Measurements from ENCODE around the gene NMT2.

Gene NMT2

GRCh38 chr10:15092855-15093408 lies 75.6 kb downstream of the NMT2 start:
- DNase-seq (ENCODE audit: low spot score), result no peak

- no peak for DNase-seq (ENCODE audit: low spot score)
Observed at GRCh38 chr10:15091418-15091817, 77.1 kb downstream of the NMT2 start.

DNA sequence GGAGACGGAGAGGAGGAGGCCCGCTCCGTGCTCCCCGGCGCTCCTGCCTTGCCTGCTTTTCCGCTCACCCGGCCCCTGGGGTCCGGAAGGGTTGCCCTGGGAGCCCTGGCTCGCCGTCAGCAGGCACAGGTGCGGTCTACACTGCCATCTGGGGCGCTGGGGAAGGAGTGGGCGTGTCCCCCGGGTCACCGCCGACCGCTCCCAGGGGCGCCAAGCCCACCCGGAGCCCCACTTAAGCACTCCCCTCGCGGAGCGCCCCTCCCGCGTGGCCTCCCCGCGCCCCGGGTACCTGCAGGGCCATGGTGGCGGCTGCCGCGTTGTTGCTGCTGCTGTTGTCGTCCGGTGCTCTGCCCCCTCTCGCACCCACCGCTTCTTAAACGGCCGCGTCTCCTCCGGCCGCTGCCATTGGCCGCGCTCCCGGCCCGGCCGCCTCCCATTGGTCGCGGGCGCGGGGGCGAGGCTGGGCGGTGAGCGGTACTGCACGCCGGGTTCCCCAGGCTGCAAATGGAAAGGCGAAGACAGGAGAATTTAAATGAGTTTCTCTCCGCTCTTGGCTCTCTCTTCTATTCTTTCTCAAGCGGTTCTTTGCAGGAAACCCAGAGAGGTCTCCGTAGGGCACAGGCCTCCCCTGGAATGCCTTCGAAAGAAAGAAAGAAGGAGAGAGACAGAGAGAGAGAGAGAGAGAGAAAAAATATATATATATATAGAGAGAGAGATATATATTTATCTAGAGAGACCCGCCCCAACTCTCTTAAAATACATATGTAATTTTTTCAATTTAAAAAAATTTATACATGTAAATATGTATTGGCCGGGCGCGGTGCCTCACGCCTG lies 79.8 kb downstream of the NMT2 start, which contains the start of gene ACBD7:
Gene ACBD7 (minus strand): TSS at position 349 of the 834 bp plus-strand sequence. CDS start 48 bp downstream, at position 301.
- peak; percentile 84 for DNase-seq (ENCODE audit: low spot score)

DNA sequence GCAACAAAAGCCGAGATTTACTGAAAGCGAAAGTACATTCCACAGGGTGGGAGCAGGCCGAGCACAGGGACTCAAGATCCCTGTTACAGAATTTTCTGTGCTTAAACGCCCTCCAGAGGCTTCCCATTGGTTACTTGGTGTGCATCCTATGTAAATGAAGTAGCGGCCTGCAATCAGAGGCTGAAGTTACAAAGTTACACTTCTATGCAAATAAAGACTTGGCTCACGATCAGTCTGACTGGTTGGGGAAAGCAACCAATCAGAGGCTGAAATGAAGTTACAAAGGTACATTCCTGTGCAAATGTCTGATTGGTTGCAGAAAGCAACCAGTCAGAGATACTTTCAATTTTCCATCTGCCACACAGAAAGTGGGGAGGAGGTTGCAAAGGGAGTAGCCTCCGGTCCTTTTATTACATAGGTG lies 84.0 kb downstream of the NMT2 start:
- DNase-seq (ENCODE audit: low spot score), result peak; percentile 88

- no peak for DNase-seq (ENCODE audit: low spot score)
Observed at GRCh38 chr10:15083674-15084501, 84.6 kb downstream of the NMT2 start.

GRCh38 chr10:15075421-15075820 lies 93.1 kb downstream of the NMT2 start:
- DNase-seq (ENCODE audit: low spot score), result no peak

DNA sequence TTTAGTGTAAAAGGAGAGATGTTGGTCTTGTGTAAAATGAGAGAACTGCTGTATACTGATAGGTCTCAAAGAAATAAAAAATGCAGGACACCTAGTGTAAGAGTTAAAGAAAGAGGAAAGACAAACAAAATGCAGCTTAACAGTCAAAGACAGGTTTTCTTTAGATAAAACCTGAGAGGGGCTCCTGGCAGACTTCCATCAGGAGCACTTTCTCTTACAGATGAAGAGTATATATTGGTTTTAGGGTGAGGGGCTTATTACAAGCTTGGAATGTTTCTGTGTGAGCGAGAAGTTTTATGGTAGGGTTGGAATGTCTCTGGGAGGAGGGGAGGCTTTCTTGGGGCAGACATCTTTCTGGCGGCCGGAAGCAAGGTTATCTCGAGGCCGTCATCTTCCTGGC lies 96.1 kb downstream of the NMT2 start:
- no peak for DNase-seq (ENCODE audit: low spot score)

DNA sequence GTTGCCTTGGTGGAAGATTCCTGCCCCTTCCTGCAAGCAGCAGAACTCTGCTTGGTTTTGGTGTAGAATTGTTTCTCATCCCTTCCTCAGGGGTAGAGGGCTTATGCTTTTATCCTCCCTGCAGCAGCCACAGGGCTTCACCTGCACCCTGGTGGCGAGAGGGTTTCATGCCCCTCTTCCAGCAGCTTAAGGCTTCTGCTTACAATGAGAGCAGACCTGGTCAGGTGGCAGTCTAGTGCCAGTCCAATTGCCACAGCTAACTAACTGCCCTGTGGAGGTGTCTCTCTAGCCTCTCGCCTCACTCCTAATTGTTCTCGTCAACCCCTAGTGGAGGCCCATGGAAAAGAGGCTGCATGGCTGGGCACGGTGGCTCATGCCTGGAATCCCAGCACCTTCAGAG lies 99.3 kb downstream of the NMT2 start:
- DNase-seq (ENCODE audit: low spot score), result no peak

GRCh38 chr10:15068802-15069201 lies 99.7 kb downstream of the NMT2 start:
- no peak for DNase-seq (ENCODE audit: low spot score)

- no peak for DNase-seq (ENCODE audit: low spot score)
Observed at GRCh38 chr10:15067154-15067553, 101.3 kb downstream of the NMT2 start.

- no peak for DNase-seq (ENCODE audit: low spot score)
Observed at GRCh38 chr10:15060638-15061037, 107.9 kb downstream of the NMT2 start.

DNA sequence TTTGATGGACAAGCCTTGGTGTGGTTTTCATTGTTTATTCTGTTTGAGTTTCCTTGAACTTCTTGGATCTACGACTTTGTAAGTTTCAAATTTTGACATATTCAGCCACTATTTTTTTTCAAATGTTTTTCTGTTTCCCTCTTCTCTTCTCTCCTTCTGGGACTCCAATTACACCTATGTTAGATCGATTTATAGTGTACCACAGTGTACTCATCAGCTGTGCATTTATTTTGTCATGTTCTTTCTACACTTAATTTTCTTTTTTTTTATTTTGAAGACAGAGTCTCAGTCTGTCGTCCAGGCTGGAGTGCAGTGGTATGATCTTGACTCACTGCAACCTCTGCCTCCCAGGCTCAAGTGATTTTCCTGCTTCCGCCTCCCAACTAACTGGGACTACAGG lies 108.6 kb downstream of the NMT2 start:
- DNase-seq (ENCODE audit: low spot score), result no peak

DNA sequence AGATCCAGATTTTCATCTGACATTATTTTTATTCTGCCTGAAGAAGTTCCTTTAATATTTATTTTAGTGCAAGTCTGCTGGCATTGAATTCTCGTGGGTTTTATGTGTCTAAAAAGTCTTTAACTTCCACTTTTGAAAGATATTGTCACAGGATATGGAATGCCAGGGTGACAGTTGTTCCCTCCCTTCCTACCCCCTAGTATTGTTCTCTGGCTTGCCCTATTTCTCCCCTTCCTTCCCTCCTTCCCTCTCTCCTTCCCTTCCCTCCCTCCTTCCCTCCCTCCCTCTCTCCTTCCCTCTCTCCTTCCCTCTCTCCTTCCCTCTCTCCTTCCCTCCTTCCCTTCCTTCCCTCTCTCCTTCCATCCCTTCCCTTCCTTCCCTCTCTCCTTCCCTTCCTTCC lies 109.8 kb downstream of the NMT2 start:
- DNase-seq (ENCODE audit: low spot score), result no peak
